ENCODE data around the gene OXCT2. TPM values are rescaled to one million over a fixed set of nuclear protein-coding genes. Genes with fewer than 3 reads are reported as not detected.

The OXCT2 gene
- polyA plus RNA-seq, 1 donor from 2014 or later, result not detected

DNA sequence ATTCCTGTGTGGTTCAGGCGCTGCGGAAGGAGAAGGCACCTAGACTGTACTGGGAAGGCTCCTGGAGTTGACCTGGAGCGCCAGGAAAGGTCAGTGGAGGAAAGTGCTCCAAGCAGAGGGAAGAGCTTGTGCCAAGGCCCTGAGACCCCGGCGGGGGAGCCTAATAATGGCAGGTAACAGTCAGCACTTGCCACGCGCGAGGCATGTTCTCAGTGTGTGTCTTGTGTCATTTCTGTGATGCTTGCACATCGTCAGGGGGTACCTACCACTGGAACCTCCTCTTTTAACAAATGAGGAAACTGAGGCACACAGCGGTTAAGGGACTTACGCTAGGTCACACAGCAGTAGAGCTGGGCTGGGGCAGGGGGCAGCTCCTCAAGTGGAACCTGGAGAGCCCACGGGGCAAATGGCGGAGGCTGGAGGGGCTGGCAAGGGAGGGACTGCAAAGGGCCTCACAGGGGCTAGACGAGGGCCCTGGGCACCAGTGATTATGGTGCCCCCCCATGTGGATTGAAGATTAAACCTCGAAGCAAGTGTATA, 18.5 kb upstream of the OXCT2 start:
- no peaks in the 10 kb centered on the region for H3K79me2 ChIP-seq (replicated peaks; ENCODE audit: insufficient read depth, low read length)
- H3K9ac ChIP-seq (ENCODE audit: low read length), result no peak overlapping the region
- peaks cover 39% of the 10 kb centered on the region for H3K27me3 ChIP-seq (ENCODE audit: insufficient read depth, low read depth, low read length)
- H3K9me3 ChIP-seq (ENCODE audit: low read length), result no peaks in the 10 kb centered on the region
- no peak overlapping the region for H3K27ac ChIP-seq (ENCODE audit: low read length)
- no peak overlapping the region for H3K4me2 ChIP-seq (ENCODE audit: low read length)
- H3K9me2 ChIP-seq (ENCODE audit: insufficient read depth, low read length), result no peaks in the 10 kb centered on the region
- H3F3A ChIP-seq (ENCODE audit: insufficient read depth, low read length, poor library complexity, severe bottlenecking), result no peaks in the 10 kb centered on the region
- H3K4me3 ChIP-seq (ENCODE audit: low read length), result peak overlapping the region; percentile 51
- TF ChIP-seq TAF1 (IDR thresholded peaks at IDR 0.05; ENCODE audit: low read depth) (no peak), SMC3 (conservative IDR thresholded peaks at IDR 0.05; ENCODE audit: poor library complexity) (no peak), POLR2AphosphoS5 (IDR thresholded peaks at IDR 0.05) (no peak), EZH2 (IDR thresholded peaks at IDR 0.05; ENCODE audit: borderline replicate concordance, insufficient read depth, low read length, poor library complexity, severe bottlenecking) (no peak)
- H3K36me3 ChIP-seq (ENCODE audit: insufficient read depth, low read length), result no peaks in the 10 kb centered on the region
- H2AFZ ChIP-seq (ENCODE audit: low read depth, low read length), result no peak overlapping the region
- H4K20me1 ChIP-seq (ENCODE audit: insufficient read depth), result no peaks in the 10 kb centered on the region

DNA sequence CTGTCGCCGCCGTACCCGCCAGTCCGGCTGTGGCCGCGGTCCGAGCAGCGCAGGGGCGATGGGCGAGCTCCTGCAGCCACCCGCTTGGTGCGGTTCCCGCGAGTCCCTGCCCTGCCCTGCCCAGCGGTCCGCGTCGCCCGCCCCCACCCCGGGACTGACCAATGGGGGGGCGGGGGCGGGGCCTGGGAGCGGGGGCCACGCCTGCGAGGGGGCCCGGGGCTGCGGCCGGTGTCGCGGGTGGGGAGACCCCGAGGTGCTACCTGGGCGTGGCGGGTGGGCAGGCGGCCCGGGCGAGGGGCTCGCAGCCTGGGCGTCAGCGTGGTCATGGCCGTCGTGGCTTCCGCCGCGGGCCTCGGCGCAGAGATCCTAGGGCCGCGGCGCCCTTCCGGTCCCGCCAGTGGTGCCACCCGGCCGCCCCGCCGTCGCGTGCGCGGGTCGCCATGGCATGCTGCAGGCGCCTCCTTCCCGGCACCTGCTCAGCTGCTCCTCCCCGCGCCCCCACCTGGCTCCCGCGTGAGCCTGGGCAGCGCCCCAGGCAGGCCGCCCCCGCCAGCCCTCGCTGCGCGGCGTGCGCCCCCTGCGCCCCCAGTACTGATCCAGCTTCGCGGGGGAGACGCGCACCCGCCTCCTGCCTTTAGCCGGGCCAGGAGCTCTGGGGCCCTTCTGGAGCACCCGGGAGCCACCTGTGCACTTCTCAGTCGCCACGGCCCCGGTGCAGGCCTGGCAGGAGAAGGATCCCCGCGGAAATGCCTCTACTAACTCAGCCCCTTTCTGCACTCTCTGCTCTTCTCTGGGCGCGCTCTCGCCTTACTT, 17.8 kb upstream of the OXCT2 start, which contains the start of gene BMP8B:
BMP8B (minus strand) TSS at position 108 of the 813 bp plus-strand sequence. CDS start 380 bp downstream, outside the sequence.
- Histone ChIP-seq H3K79me2 (replicated peaks; ENCODE audit: insufficient read depth, low read length) (no peaks in the 10 kb centered on the region), H3K9me3 (ENCODE audit: low read length) (no peaks in the 10 kb centered on the region), H3K4me2 (ENCODE audit: low read length) (no peak within 1 kb of the TSS), H3K9ac (ENCODE audit: low read length) (no peak within 1 kb of the TSS), H2AFZ (ENCODE audit: low read depth, low read length) (no peak within 1 kb of the TSS), H3K27ac (ENCODE audit: low read length) (no peak within 1 kb of the TSS), H3F3A (ENCODE audit: insufficient read depth, low read length, poor library complexity, severe bottlenecking) (no peaks in the 10 kb centered on the region), H3K27me3 (ENCODE audit: insufficient read depth, low read depth, low read length) (peaks cover 39% of the 10 kb centered on the region), H3K4me3 (ENCODE audit: low read length) (peak within 1 kb of the TSS; percentile 51), H3K36me3 (ENCODE audit: insufficient read depth, low read length) (no peaks in the 10 kb centered on the region), H4K20me1 (ENCODE audit: insufficient read depth) (no peaks in the 10 kb centered on the region), H3K9me2 (ENCODE audit: insufficient read depth, low read length) (no peaks in the 10 kb centered on the region)
- TF ChIP-seq SMC3 (conservative IDR thresholded peaks at IDR 0.05; ENCODE audit: poor library complexity) (no peak), RAD21 (conservative IDR thresholded peaks at IDR 0.05) (no peak), EP300 (conservative IDR thresholded peaks at IDR 0.05; ENCODE audit: poor library complexity, severe bottlenecking) (no peak), EZH2 (IDR thresholded peaks at IDR 0.05; ENCODE audit: borderline replicate concordance, insufficient read depth, low read length, poor library complexity, severe bottlenecking) (no peak), POLR2AphosphoS5 (IDR thresholded peaks at IDR 0.05) (no peak), TAF1 (IDR thresholded peaks at IDR 0.05; ENCODE audit: low read depth) (no peak), MXI1 (conservative IDR thresholded peaks at IDR 0.05; ENCODE audit: poor library complexity, severe bottlenecking) (no peak)
- TF ChIP-seq, protein P1, sequence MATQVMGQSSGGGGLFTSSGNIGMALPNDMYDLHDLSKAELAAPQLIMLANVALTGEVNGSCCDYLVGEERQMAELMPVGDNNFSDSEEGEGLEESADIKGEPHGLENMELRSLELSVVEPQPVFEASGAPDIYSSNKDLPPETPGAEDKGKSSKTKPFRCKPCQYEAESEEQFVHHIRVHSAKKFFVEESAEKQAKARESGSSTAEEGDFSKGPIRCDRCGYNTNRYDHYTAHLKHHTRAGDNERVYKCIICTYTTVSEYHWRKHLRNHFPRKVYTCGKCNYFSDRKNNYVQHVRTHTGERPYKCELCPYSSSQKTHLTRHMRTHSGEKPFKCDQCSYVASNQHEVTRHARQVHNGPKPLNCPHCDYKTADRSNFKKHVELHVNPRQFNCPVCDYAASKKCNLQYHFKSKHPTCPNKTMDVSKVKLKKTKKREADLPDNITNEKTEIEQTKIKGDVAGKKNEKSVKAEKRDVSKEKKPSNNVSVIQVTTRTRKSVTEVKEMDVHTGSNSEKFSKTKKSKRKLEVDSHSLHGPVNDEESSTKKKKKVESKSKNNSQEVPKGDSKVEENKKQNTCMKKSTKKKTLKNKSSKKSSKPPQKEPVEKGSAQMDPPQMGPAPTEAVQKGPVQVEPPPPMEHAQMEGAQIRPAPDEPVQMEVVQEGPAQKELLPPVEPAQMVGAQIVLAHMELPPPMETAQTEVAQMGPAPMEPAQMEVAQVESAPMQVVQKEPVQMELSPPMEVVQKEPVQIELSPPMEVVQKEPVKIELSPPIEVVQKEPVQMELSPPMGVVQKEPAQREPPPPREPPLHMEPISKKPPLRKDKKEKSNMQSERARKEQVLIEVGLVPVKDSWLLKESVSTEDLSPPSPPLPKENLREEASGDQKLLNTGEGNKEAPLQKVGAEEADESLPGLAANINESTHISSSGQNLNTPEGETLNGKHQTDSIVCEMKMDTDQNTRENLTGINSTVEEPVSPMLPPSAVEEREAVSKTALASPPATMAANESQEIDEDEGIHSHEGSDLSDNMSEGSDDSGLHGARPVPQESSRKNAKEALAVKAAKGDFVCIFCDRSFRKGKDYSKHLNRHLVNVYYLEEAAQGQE (IDR thresholded peaks at IDR 0.05; ENCODE audit: borderline replicate concordance), result no peak
- TF ChIP-seq, protein P2, sequence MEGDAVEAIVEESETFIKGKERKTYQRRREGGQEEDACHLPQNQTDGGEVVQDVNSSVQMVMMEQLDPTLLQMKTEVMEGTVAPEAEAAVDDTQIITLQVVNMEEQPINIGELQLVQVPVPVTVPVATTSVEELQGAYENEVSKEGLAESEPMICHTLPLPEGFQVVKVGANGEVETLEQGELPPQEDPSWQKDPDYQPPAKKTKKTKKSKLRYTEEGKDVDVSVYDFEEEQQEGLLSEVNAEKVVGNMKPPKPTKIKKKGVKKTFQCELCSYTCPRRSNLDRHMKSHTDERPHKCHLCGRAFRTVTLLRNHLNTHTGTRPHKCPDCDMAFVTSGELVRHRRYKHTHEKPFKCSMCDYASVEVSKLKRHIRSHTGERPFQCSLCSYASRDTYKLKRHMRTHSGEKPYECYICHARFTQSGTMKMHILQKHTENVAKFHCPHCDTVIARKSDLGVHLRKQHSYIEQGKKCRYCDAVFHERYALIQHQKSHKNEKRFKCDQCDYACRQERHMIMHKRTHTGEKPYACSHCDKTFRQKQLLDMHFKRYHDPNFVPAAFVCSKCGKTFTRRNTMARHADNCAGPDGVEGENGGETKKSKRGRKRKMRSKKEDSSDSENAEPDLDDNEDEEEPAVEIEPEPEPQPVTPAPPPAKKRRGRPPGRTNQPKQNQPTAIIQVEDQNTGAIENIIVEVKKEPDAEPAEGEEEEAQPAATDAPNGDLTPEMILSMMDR (IDR thresholded peaks at IDR 0.05; ENCODE audit: poor library complexity, severe bottlenecking), result no peak
